HG03378 (cell line): ENCODE measurements around the gene SLC25A27.
A peak's percentile ranks its signal among the peaks of the same experiment; 100 is the strongest.
"Not testable (repeated sequence)": the region's sequence is repeated elsewhere in the genome, so short reads cannot be mapped to it uniquely, and the experiment has no call there.

Source experiments
- ATAC-seq: cut with Tn5 transposase; IDR thresholded peaks from one replicate; pipeline ENCODE4 v1.9.1; 2021; ENCODE audit warnings: mild to moderate bottlenecking, moderate library complexity; ENCODE audit not compliant: unreplicated experiment

SLC25A27 gene

GRCh38 chr6:46652603-46653438 lies at the start of gene SLC25A27, which contains the start of gene CYP39A1:
Gene SLC25A27, plus strand, starts transcription at chr6:46652975. Its CDS starts 218 bp downstream, at chr6:46653193.
Gene CYP39A1, minus strand, starts transcription at chr6:46652818. Its CDS starts 236 bp downstream, at chr6:46652582.
- ATAC-seq = peak; percentile 99

GRCh38 chr6:46605091-46605797 lies 47.5 kb upstream of the SLC25A27 start:
- no peak for ATAC-seq

- no peak for ATAC-seq
Measured at GRCh38 chr6:46606338-46606737, 46.4 kb upstream of the SLC25A27 start.

- no peak for ATAC-seq
Measured at GRCh38 chr6:46610862-46611553, 41.8 kb upstream of the SLC25A27 start.

- no peak for ATAC-seq
Measured at GRCh38 chr6:46612645-46613044, 40.1 kb upstream of the SLC25A27 start.

- ATAC-seq = no peak
Measured at GRCh38 chr6:46618726-46619125, 34.0 kb upstream of the SLC25A27 start.

GRCh38 chr6:46626228-46626909 lies 26.4 kb upstream of the SLC25A27 start:
- peak; percentile 70 for ATAC-seq

- no peak for ATAC-seq
Measured at GRCh38 chr6:46626976-46627375, 25.8 kb upstream of the SLC25A27 start.

- ATAC-seq = no peak
Measured at GRCh38 chr6:46628498-46628897, 24.3 kb upstream of the SLC25A27 start.

GRCh38 chr6:46628976-46629375 lies 23.8 kb upstream of the SLC25A27 start:
- ATAC-seq = no peak

- ATAC-seq = no peak
Measured at GRCh38 chr6:46629691-46630090, 23.1 kb upstream of the SLC25A27 start.

- ATAC-seq = no peak
Measured at GRCh38 chr6:46632053-46632452, 20.7 kb upstream of the SLC25A27 start.

GRCh38 chr6:46635462-46635861 lies 17.3 kb upstream of the SLC25A27 start:
- no peak for ATAC-seq

GRCh38 chr6:46637145-46637544 lies 15.6 kb upstream of the SLC25A27 start:
- ATAC-seq = no peak

GRCh38 chr6:46637933-46638332 lies 14.8 kb upstream of the SLC25A27 start:
- no peak for ATAC-seq

GRCh38 chr6:46638650-46639049 lies 14.1 kb upstream of the SLC25A27 start:
- no peak for ATAC-seq

- ATAC-seq = no peak
Measured at GRCh38 chr6:46642928-46643751, 9.6 kb upstream of the SLC25A27 start.

- ATAC-seq = no peak
Measured at GRCh38 chr6:46645265-46645664, 7.5 kb upstream of the SLC25A27 start.

- ATAC-seq = not testable (repeated sequence)
Measured at GRCh38 chr6:46648108-46648507, 4.7 kb upstream of the SLC25A27 start.
